ENCODE results near the gene PCP4. TPM values are rescaled to one million over a fixed set of nuclear protein-coding genes. Genes with fewer than 3 reads are reported as not detected.

The PCP4 gene
- total and polyA plus RNA-seq, 2 donors (not counting 3 experiments of a cell fraction or from before 2014, with no cell fraction given): not detected

GRCh38 chr21:39908265-39908923 is 41.2 kb downstream of the PCP4 start:
- TF ChIP-seq EZH2 (IDR thresholded peaks at IDR 0.05; ENCODE audit: borderline replicate concordance, low read depth, low read length, severe bottlenecking) (no peak), GATA2 (IDR thresholded peaks at IDR 0.05; ENCODE audit: insufficient read depth, insufficient read length, low read depth, low read length) (no peak), POLR2AphosphoS5 (IDR thresholded peaks at IDR 0.05; ENCODE audit: insufficient read depth, low read depth, low read length) (no peak), FOS (IDR thresholded peaks at IDR 0.05; ENCODE audit: borderline replicate concordance, insufficient read depth, low read length) (no peak), JUN (IDR thresholded peaks at IDR 0.05; ENCODE audit: borderline replicate concordance, insufficient read depth, insufficient read length, low read depth) (no peak), MYC (IDR thresholded peaks at IDR 0.05; ENCODE audit: low read depth, low read length) (no peak), POLR2A (IDR thresholded peaks at IDR 0.05; ENCODE audit: low read depth, low read length) (no peak), MAX (IDR thresholded peaks at IDR 0.05; ENCODE audit: insufficient read depth, insufficient read length) (no peak), CTCF (IDR thresholded peaks at IDR 0.05; ENCODE audit: extremely low read depth in 1 of 2, insufficient read depth in 1 of 2, low read depth in 1 of 2, low read length in 2 of 2) (no peak)
- Histone ChIP-seq H3K27ac (ENCODE audit: insufficient read depth, low read depth, low read length) (no peak overlapping the region), H3K79me2 (ENCODE audit: control insufficient read depth, insufficient read depth, low read length) (no peaks in the 10 kb centered on the region), H3K27me3 (ENCODE audit: control insufficient read depth in 2 of 2, insufficient read depth in 2 of 2, low read length in 2 of 2) (no peaks in the 10 kb centered on the region), H3K9me1 (replicated peaks; ENCODE audit: control insufficient read depth, extremely low read depth, insufficient read depth, low read length) (no peaks in the 10 kb centered on the region), H3K4me1 (ENCODE audit: control insufficient read depth, extremely low read depth, insufficient read depth, low read length) (no peaks in the 10 kb centered on the region), H3K36me3 (ENCODE audit: control insufficient read depth in 2 of 2, extremely low read depth in 1 of 2, insufficient read depth in 2 of 2, low read length in 2 of 2) (no peaks in the 10 kb centered on the region), H3K9ac (replicated peaks; ENCODE audit: extremely low read depth, insufficient read depth, low read length) (no peak overlapping the region), H3K4me2 (ENCODE audit: insufficient read depth, low read length) (no peak overlapping the region), H4K20me1 (replicated peaks; ENCODE audit: control insufficient read depth, extremely low read depth, insufficient read depth, low read length) (no peaks in the 10 kb centered on the region), H3K9me3 (replicated peaks; ENCODE audit: control insufficient read depth, insufficient read depth, low read length) (peaks cover 5% of the 10 kb centered on the region), H3K4me3 (replicated peaks in 1 of 3; ENCODE audit: insufficient read depth in 1 of 3, low read depth in 1 of 3, low read length in 3 of 3) (no peak overlapping the region), H2AFZ (ENCODE audit: low read depth, low read length) (no peak overlapping the region)
- ChIA-PET CTCF (no interaction called here), POLR2A (no interaction called here)
- intact Hi-C loops (cut with micrococcal nuclease) (no loop called here), dilution Hi-C loops (cut with MboI; ENCODE audit: extremely low pct_ligation_motif_present, low sequenced_read_pairs) (no loop called here)
- FAIRE-seq (no peak), DNase-seq (ENCODE audit: low read depth, low spot score) (no peak)
- no TSS peak for BruUV-seq (replicated peaks)

Measured in endothelial cell of umbilical vein (primary cell).